Measurements from ENCODE around the gene SPATA9.

DNA sequence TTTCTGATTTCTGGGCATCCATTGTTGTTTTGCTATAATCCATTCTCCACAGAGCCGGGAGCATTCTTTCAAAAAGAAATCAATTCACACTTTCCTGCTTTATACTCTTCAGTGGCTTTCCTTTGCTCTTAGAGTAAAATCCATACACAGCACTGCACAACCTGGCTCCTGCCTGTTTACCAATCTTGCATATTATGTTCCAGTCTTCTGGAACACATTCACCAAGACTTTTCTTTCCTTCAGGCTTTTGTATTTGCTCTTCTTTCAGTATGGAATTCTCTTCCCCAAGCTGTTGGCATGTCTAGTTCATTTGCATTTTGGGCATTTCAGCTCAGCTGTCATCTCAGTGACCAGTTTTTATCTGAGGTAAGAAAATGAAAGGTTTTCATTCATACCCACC, 29.9 kb downstream of the SPATA9 start:
- TF ChIP-seq, protein P1, sequence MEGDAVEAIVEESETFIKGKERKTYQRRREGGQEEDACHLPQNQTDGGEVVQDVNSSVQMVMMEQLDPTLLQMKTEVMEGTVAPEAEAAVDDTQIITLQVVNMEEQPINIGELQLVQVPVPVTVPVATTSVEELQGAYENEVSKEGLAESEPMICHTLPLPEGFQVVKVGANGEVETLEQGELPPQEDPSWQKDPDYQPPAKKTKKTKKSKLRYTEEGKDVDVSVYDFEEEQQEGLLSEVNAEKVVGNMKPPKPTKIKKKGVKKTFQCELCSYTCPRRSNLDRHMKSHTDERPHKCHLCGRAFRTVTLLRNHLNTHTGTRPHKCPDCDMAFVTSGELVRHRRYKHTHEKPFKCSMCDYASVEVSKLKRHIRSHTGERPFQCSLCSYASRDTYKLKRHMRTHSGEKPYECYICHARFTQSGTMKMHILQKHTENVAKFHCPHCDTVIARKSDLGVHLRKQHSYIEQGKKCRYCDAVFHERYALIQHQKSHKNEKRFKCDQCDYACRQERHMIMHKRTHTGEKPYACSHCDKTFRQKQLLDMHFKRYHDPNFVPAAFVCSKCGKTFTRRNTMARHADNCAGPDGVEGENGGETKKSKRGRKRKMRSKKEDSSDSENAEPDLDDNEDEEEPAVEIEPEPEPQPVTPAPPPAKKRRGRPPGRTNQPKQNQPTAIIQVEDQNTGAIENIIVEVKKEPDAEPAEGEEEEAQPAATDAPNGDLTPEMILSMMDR (conservative IDR thresholded peaks at IDR 0.05), result no peak
- no peak for TF ChIP-seq EZH2 (IDR thresholded peaks at IDR 0.05; ENCODE audit: low read depth)

Data from PC-9 (cell line).